Heart left ventricle (tissue), 13 donors: ENCODE results near the gene SPOCK1.

Source experiments
- CTCF ChIP-seq, 12 donors: fragments of 200-600 bp; sonication (generic) in 4 of 12; IDR thresholded peaks; one replicate each; pipeline versions ENCODE4 v1.5.0 to v1.8.0; 2018 to 2022; ENCODE audit warnings: antibody characterized with exemption in 12 of 12, mild to moderate bottlenecking in 5 of 12
- POLR2A ChIP-seq, 2 donors: fragments of 450-650 bp; IDR thresholded peaks; one replicate each; pipeline ENCODE4 v1.6.1; 2017; ENCODE audit warnings: antibody characterized with exemption in 2 of 2, mild to moderate bottlenecking in 2 of 2, moderate library complexity in 2 of 2
- donor health status: ischemic (EF 13 %, LVEDD 7.1; RV severe dilation, severe dysfunction).
- donor health status: DM: no; HTN: yes; CAD: no.
- donor health status: DM: no; HTN: no; CAD: no.
- donor health status: ischemic (EF 25% LVEDD 6.9; RV normal size, moderate dysfunction).
- donor health status: ischemic (EF 25% LVEDD 5.7; RV mildly dilated, moderate dysfunction).
- donor health status: ischemic (EF 35%, LVEDD 5.7; RV mildly dilated, moderate dysfunction).
- donor health status: nonischemic (EF 11% LVEDD 7.7; RV severe dilation, severe dysfunction).
- donor health status: DM: yes; HTN: yes; CAD: no.
- donor health status: PGD.
- donor health status: ischemic (EF 29% LVEDD 5.4; RV normal size, mild dysfunction).
- donor health status: nonischemic (EF 23%, LVEDD 6.1; RV moderate dilation, normal function).

- TF ChIP-seq CTCF (IDR thresholded peaks at IDR 0.05), result no peak
- no peak for TF ChIP-seq POLR2A (IDR thresholded peaks at IDR 0.05)
Observed at GRCh38 chr5:137287569-137287968, 211.6 kb downstream of the SPOCK1 start.
